ENCODE data around the gene RPH3AL. TPM values are rescaled to one million over a fixed set of nuclear protein-coding genes. Genes with fewer than 3 reads are reported as not detected.

RPH3AL gene
- total RNA-seq, 6 experiments from 2014 or later: 17.6 to 74.0 (median 25.7) TPM

DNA sequence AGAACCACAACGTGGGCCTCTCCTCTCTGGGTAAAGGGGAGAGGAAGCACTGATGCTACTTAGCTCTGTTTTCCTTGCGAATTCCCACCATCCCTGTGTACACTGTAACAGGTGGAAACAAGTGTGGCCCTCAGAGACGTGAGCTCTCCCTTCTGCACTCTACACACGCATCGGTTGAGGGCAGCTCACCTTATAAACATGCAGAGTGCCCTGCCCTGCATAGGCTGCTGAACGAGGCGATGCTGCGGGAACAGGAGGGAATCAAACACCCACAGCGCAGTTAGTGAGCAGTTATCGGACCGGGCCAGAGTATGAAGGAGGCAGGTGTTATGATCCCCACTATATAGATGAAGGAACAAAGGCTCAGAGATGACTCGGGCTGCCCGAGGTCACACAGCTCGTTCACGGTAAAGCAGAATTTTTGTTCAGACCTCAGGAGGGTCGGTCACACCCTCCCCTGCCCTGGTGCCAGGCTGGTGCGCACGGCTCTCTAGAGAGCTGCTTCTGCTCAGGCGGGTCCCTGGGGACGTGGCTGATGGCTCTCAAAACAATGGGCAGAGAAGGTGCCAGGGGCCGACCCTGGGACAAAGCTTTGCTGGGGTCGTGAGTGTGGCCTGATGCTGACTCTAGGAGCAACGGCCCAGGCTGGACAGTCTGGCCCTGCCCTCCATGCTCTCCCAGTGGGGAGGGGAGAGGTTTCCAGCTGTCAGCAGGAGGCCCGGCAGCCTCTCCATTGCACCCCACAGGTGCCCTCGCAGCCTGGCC lies 68.5 kb downstream of the RPH3AL start:
- 100% methylated on average over 8 of the region's 25 CpGs for WGBS (ENCODE audit: insufficient coverage, low coverage, low lambda C conversion rate, missing lambda C conversion rate)
- DNase-seq: peak; percentile 9 to 42 (median 31)
- peak in 2 of 4 donors; percentile 4 to 9 for ATAC-seq

DNA sequence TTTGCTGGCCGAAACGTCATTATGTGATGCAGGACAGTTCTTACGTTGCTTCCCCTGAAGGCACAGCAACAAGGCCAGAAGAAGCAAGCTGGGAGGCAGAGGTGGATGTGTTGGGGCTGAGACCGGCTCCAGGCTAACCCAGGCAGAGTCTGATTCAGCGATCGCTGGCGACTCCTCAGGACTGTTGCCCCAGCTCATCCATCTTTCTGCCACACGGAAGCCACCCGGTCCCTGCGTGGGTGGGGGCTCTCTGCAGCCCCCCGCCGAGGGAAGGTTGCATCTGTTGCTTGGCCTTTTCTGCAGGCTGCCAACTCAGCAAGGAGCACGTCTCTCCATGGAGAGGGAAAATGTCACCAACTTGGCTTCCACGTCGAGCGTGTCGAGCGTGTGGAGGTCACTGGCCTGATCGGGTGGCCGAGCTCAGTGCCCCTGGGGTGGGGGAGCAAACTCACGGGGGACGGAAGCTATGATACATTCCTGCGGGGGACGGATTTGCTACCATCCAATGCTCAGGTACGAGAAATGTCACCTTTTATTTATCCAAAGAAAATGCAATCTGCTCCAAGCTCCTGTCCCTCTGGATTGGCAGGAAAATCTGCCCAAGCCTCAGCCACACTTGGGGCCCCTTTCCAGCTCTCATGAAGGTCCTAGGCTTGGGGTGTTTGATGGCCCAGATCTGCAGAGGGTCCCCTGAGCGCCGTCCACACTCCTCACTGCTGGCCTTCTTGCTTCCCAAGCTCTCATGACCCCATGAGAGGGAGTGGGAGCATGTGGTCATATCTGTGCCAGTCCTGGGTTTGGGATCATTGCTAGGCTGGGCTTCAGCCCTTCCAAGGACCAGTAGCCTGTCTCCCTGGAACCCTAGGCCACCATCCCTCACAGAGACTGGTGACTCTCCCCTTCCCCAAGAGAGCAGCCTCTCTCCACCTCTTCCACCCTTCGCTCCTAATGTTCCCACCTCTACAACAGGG lies 69.4 kb downstream of the RPH3AL start:
- H3K27ac ChIP-seq: no peak overlapping the region
- no peak for TF ChIP-seq POLR2A (IDR thresholded peaks at IDR 0.05)
- TF ChIP-seq, protein P1, sequence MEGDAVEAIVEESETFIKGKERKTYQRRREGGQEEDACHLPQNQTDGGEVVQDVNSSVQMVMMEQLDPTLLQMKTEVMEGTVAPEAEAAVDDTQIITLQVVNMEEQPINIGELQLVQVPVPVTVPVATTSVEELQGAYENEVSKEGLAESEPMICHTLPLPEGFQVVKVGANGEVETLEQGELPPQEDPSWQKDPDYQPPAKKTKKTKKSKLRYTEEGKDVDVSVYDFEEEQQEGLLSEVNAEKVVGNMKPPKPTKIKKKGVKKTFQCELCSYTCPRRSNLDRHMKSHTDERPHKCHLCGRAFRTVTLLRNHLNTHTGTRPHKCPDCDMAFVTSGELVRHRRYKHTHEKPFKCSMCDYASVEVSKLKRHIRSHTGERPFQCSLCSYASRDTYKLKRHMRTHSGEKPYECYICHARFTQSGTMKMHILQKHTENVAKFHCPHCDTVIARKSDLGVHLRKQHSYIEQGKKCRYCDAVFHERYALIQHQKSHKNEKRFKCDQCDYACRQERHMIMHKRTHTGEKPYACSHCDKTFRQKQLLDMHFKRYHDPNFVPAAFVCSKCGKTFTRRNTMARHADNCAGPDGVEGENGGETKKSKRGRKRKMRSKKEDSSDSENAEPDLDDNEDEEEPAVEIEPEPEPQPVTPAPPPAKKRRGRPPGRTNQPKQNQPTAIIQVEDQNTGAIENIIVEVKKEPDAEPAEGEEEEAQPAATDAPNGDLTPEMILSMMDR (IDR thresholded peaks at IDR 0.05): no peak
- ATAC-seq: peak in 1 of 4 donors; percentile 3
- intact Hi-C loops (cut with DNase I): no loop called here
- H3K4me1 ChIP-seq: no peaks in the 10 kb centered on the region
- peak; percentile 14 to 39 (median 34) for DNase-seq
- no peaks in the 10 kb centered on the region for H3K9me3 ChIP-seq
- 77% methylated on average over 5 of the region's 28 CpGs for WGBS (ENCODE audit: insufficient coverage, low coverage, low lambda C conversion rate, missing lambda C conversion rate)
- no peaks in the 10 kb centered on the region for H3K27me3 ChIP-seq
- no peak overlapping the region for H3K4me3 ChIP-seq
- H3K36me3 ChIP-seq: peaks cover 0 to 4% (median 1%) of the 10 kb centered on the region in 4 donors

More for the DNA sequence above, 68.5 kb downstream of the RPH3AL start:
- Histone ChIP-seq H3K4me1 (no peaks in the 10 kb centered on the region), H3K4me3 (no peak overlapping the region), H3K36me3 (peaks cover 0 to 3% (median 0%) of the 10 kb centered on the region in 4 donors), H3K9me3 (no peaks in the 10 kb centered on the region), H3K27ac (no peak overlapping the region), H3K27me3 (no peaks in the 10 kb centered on the region)
- TF ChIP-seq, protein P1 (IDR thresholded peaks at IDR 0.05): no peak
- no peak for TF ChIP-seq POLR2A (IDR thresholded peaks at IDR 0.05)
- intact Hi-C loops (cut with DNase I): no loop called here

DNA sequence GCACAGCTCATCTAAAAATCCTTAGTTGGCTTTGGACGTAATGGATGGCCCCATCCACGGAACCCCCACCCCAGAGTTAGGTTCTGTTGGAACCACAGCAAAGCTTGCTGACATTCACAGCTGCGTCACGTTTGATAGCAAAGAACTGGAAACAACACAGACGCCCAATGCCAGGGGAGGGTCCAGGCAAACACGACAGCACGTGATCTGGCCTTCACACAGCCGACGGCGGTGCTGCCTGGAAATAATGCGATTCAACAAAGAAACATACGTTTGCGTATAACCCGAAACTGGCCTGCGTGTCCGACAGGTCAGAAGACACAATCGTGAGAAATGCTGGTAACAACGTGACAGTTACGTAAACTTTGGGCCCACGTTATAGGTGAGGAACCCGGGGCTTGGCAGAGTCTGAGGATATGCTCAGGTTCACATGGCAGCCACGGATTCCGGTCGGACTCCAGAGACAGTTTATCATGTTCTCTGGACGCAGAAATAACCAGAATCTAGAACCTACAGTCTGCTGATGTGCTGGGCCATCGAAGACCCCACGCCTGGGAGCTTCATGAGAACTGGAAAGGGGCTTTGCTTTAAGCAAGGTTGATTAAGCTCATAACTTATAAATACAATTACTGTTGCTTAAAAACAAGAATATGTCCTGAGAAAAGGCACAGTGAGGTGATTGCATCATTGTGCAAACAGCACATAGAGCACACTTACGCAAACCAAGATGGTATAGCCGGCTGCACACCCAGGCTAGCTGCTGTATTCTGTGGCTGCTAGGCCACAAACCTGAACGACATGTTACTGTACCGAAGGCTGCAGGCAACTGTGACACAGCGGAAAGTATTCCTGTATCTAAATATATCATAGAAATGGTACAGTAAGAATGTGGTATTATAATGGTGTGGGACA lies 70.4 kb downstream of the RPH3AL start:
- no peak overlapping the region for H3K27ac ChIP-seq
- TF ChIP-seq, protein P1 (IDR thresholded peaks at IDR 0.05): no peak
- ATAC-seq (no peak), DNase-seq (peak; percentile 5 to 34 (median 34))
- no peak overlapping the region for H3K4me3 ChIP-seq
- 83% methylated on average over 25 of the region's 32 CpGs for WGBS (ENCODE audit: insufficient coverage, low coverage, low lambda C conversion rate, missing lambda C conversion rate)
- H3K27me3 ChIP-seq: no peaks in the 10 kb centered on the region
- no peaks in the 10 kb centered on the region for H3K9me3 ChIP-seq
- peaks cover 0 to 4% (median 1%) of the 10 kb centered on the region in 4 donors for H3K36me3 ChIP-seq
- intact Hi-C loops (cut with DNase I): no loop called here
- H3K4me1 ChIP-seq: no peaks in the 10 kb centered on the region

Data from right lobe of liver (tissue), 6 donors.